Esophagus muscularis mucosa (tissue), 4 donors: Measurements from ENCODE around the gene GPC1.

Experiments
- CTCF ChIP-seq, 3 experiments: fragments of 200-600 bp in 2 of 3; fragments of 450-650 bp in 1 of 3; sonication (generic) in 2 of 3; IDR thresholded peaks; one replicate each; pipeline ENCODE4 v1.5.1; 2017 to 2019; ENCODE audit warnings: antibody characterized with exemption in 3 of 3, mild to moderate bottlenecking in 2 of 3, moderate library complexity in 1 of 3
- EP300 ChIP-seq: sonication (generic); formaldehyde crosslinking; IDR thresholded peaks from one replicate; pipeline ENCODE4 v1.6.1; 2017; ENCODE audit warnings: antibody characterized with exemption
- POLR2A ChIP-seq: fragments of 450-650 bp; IDR thresholded peaks from one replicate; pipeline ENCODE4 v1.6.1; 2017; ENCODE audit warnings: antibody characterized with exemption, moderate library complexity, mild to moderate bottlenecking, low read depth
- POLR2AphosphoS5 ChIP-seq, 2 donors: sonication (generic); formaldehyde crosslinking; IDR thresholded peaks; one replicate each; pipeline ENCODE4 v1.6.1; 2017; ENCODE audit warnings: antibody characterized with exemption in 2 of 2

GRCh38 chr2:240387669-240388358, 47.6 kb upstream of the GPC1 start:
- no peak for TF ChIP-seq POLR2A
- no peak for TF ChIP-seq CTCF (IDR thresholded peaks at IDR 0.05)
- peak; percentile 37 to 41 for TF ChIP-seq POLR2AphosphoS5 (IDR thresholded peaks at IDR 0.05)
- TF ChIP-seq EP300: no peak
